ENCODE data around the gene COL19A1.

The COL19A1 gene

DNA sequence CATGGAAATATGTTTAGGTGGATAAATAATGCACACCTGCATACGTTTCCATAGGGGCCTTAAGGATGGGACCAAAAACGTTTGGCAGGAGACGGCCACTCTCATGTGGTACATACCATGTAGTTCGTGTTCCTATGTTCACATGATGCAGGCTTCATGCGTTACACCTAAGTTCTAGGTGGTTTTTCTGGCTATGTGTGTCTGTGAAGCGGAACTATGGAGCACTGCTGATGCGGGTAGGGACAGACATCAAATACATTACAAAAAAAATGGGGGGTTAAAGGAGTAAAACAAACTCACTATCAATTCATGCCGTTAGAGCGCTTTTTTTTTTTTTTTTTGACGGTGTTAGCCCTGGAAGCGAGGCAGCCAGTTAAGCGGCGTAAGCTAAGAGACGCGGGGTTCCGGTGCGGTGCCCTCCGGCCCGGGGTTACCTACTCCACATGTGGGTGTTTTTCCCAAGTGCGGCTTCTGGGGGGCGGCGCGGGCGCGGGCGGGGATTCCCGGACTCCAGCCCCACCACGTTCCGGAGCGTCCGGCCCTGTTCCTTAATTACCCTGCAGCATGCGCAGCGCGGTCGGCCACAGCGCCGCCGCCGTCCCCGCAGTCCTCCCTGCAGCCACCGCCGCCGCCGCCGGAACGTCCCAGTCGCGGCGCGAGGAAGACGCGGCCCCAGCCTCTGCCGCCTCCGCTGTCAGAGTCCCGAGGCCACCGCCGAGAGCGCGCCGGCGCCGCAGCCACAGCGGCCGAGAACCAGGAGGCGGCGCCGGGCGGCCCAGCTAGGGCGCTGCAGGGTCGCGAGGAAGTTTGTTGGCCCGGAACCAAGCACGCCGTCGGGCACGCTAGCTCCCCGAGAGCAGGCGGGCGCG, 648 bp downstream of the COL19A1 start:
- H3K27me3 ChIP-seq: peaks cover 93% of the 10 kb centered on the region
- H3K4me3 ChIP-seq (ENCODE audit: low read depth in 1 of 2, low read length in 1 of 2): peak overlapping the region in 1 of 2 experiments; percentile 33
- H3K27ac ChIP-seq: no peak overlapping the region

DNA sequence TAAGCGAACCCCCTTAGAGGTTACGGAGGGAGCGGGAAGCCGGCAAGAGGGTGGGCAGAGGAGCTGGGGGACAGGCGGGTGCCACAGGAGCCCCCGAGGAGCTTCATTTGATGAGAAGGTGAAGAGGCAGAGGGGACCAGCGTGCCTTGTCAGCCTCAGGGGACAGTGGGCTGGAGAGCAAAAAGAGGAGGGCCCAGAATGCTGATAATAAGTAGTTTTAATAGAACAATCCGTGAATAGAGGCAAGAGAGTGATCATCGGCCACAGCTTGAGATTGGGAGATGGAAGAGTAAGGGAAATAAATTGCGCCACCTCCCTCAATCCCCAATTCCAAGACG, 1.3 kb downstream of the COL19A1 start:
- Histone ChIP-seq H3K4me3 (ENCODE audit: low read depth in 1 of 2, low read length in 1 of 2) (no peak overlapping the region), H3K36me3 (no peaks in the 10 kb centered on the region), H3K27me3 (peaks cover 87% of the 10 kb centered on the region), H3K4me1 (ENCODE audit: control insufficient read depth in 1 of 2, insufficient read depth in 1 of 2, low read depth in 1 of 2, low read length in 1 of 2) (peaks cover 0 to 5% of the 10 kb centered on the region in 2 experiments), H3K9me3 (no peaks in the 10 kb centered on the region), H3K27ac (no peak overlapping the region)
- TF ChIP-seq, protein P1, sequence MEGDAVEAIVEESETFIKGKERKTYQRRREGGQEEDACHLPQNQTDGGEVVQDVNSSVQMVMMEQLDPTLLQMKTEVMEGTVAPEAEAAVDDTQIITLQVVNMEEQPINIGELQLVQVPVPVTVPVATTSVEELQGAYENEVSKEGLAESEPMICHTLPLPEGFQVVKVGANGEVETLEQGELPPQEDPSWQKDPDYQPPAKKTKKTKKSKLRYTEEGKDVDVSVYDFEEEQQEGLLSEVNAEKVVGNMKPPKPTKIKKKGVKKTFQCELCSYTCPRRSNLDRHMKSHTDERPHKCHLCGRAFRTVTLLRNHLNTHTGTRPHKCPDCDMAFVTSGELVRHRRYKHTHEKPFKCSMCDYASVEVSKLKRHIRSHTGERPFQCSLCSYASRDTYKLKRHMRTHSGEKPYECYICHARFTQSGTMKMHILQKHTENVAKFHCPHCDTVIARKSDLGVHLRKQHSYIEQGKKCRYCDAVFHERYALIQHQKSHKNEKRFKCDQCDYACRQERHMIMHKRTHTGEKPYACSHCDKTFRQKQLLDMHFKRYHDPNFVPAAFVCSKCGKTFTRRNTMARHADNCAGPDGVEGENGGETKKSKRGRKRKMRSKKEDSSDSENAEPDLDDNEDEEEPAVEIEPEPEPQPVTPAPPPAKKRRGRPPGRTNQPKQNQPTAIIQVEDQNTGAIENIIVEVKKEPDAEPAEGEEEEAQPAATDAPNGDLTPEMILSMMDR (IDR thresholded peaks at IDR 0.05): no peak

More for the DNA sequence above, 648 bp downstream of the COL19A1 start:
- TF ChIP-seq, protein P1 (IDR thresholded peaks at IDR 0.05): no peak
- peaks cover 0 to 5% of the 10 kb centered on the region in 2 experiments for H3K4me1 ChIP-seq (ENCODE audit: control insufficient read depth in 1 of 2, insufficient read depth in 1 of 2, low read depth in 1 of 2, low read length in 1 of 2)
- no peaks in the 10 kb centered on the region for H3K9me3 ChIP-seq
- no peaks in the 10 kb centered on the region for H3K36me3 ChIP-seq

DNA sequence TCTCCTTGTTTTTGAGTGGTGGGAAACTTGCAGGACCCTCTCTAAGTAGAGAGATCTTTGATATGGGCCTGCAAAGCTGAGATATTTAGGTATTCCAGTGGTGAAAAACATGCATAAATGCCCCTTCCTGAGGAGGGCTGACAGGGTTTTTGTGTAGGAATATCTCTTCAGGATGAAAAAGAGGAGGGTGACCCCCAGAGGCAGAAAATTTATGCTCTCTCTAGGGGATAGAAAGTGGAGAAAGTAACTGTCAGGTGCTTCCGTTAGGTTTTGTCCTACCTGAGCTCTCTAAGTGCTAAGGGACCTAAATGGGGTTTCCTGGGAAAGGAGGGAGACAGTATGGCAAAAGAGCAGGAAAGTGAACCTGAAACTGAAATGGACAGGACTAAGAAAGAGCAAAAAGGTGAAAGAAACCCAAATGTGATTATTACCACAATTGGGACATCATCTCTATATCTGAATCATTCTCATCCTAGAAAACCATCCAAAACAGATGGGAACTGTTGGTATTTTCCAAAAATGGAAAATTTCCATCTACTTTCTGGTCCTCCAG, 2.0 kb downstream of the COL19A1 start:
- TF ChIP-seq, protein P1 (IDR thresholded peaks at IDR 0.05): no peak
- H3K4me1 ChIP-seq (ENCODE audit: control insufficient read depth in 1 of 2, insufficient read depth in 1 of 2, low read depth in 1 of 2, low read length in 1 of 2): peaks cover 0 to 5% of the 10 kb centered on the region in 2 experiments
- no peak overlapping the region for H3K27ac ChIP-seq
- peaks cover 80% of the 10 kb centered on the region for H3K27me3 ChIP-seq
- no peaks in the 10 kb centered on the region for H3K36me3 ChIP-seq
- no peak overlapping the region for H3K4me3 ChIP-seq (ENCODE audit: low read depth in 1 of 2, low read length in 1 of 2)
- H3K9me3 ChIP-seq: no peaks in the 10 kb centered on the region

DNA sequence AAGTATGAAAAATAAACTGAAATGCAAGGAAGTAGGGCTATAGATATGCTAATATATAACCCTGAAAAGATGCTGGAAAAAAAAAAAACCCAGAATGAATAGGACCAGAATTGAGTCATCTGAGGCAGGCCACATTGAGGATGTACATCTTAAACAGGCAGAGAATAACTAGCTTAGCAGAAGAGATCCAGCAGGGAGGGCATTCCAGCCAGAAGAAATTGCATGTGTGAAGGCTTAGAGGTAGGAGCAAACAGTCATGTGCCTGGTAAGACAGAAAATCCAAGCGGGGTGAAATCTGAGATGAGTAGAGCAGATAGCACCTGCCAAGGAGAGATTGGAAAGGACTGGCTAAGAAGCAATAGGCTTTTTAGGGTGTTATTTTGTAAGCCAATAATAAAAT, 2.6 kb downstream of the COL19A1 start:
- peaks cover 74% of the 10 kb centered on the region for H3K27me3 ChIP-seq
- H3K9me3 ChIP-seq: no peaks in the 10 kb centered on the region
- no peaks in the 10 kb centered on the region for H3K36me3 ChIP-seq
- TF ChIP-seq, protein P1 (IDR thresholded peaks at IDR 0.05): no peak
- peaks cover 0 to 5% of the 10 kb centered on the region in 2 experiments for H3K4me1 ChIP-seq (ENCODE audit: control insufficient read depth in 1 of 2, insufficient read depth in 1 of 2, low read depth in 1 of 2, low read length in 1 of 2)
- H3K27ac ChIP-seq: no peak overlapping the region
- no peak overlapping the region for H3K4me3 ChIP-seq (ENCODE audit: low read depth in 1 of 2, low read length in 1 of 2)

DNA sequence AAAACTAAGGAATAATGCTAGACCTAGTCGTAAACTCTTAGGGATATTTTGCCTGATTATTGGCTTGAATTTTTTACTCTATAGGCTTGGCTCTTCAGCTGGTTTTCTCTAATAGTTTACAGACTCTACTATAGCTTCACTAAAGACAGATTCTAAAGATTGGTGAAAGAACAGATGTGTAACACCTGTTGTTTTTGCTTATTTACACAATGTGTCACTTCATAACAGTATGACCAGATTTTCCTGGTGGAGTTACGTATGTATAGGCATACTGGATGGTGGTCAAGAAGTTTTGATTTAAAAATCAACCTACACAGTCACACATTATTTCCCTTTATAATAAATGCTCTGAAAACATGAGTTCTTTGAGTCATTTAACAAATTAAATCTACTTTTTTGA, 4.8 kb downstream of the COL19A1 start:
- TF ChIP-seq, protein P1 (IDR thresholded peaks at IDR 0.05): no peak
- H3K27me3 ChIP-seq: peaks cover 52% of the 10 kb centered on the region
- H3K4me3 ChIP-seq (ENCODE audit: low read depth in 1 of 2, low read length in 1 of 2): no peak overlapping the region
- peaks cover 0 to 5% of the 10 kb centered on the region in 2 experiments for H3K4me1 ChIP-seq (ENCODE audit: control insufficient read depth in 1 of 2, insufficient read depth in 1 of 2, low read depth in 1 of 2, low read length in 1 of 2)
- no peaks in the 10 kb centered on the region for H3K9me3 ChIP-seq
- no peak overlapping the region for H3K27ac ChIP-seq
- H3K36me3 ChIP-seq: no peaks in the 10 kb centered on the region
